Fibroblast of lung (primary cell): Measurements from ENCODE around the gene TGM4. TPM values are rescaled to one million over a fixed set of nuclear protein-coding genes. Genes with fewer than 3 reads are reported as not detected.
A peak's percentile ranks its signal among the peaks of the same experiment; 100 is the strongest.
"Not testable (repeated sequence)": the region's sequence is repeated elsewhere in the genome, so short reads cannot be mapped to it uniquely, and the experiment has no call there.

Experiments used
- DNase-seq, 2 donors: peaks; one replicate each; pipeline versions ENCODE4 v3.0.0 to v3.0.0-alpha.2; 2010; ENCODE audit warnings: low read depth in 2 of 2
- H2AFZ ChIP-seq: 2 replicates; pipeline ENCODE4 v1.5.1; 2012; ENCODE audit warnings: low read length, control low read depth, inconsistent platforms
- H3K27ac ChIP-seq: 2 replicates; pipeline ENCODE4 v1.5.1; 2011; ENCODE audit warnings: low read length, control low read depth; ENCODE audit not compliant: insufficient read depth
- H3K27me3 ChIP-seq: 2 replicates; pipeline ENCODE4 v1.5.1; 2011; ENCODE audit warnings: mild to moderate bottlenecking, low read length; ENCODE audit not compliant: control insufficient read depth, insufficient read depth
- H3K36me3 ChIP-seq: 2 replicates; pipeline ENCODE4 v1.5.1; 2011; ENCODE audit warnings: low read length; ENCODE audit not compliant: control insufficient read depth, insufficient read depth
- H3K4me1 ChIP-seq: 2 replicates; pipeline ENCODE4 v1.5.1; 2011; ENCODE audit warnings: low read length; ENCODE audit not compliant: control insufficient read depth, insufficient read depth; ENCODE audit errors: extremely low read depth
- H3K4me2 ChIP-seq: 2 replicates; pipeline ENCODE4 v1.5.1; 2011; ENCODE audit warnings: low read length, control low read depth; ENCODE audit not compliant: insufficient read depth; ENCODE audit errors: extremely low read depth
- H3K4me3 ChIP-seq, 4 experiments: fragments of 200-600 bp in 1 of 4; sonication (generic) in 1 of 4; replicated peaks in 1 of 4; 2 replicates each; pipeline ENCODE4 v1.5.1; 2011 to 2016; ENCODE audit warnings: low read length in 4 of 4, low read depth in 3 of 4, mild to moderate bottlenecking in 3 of 4, control low read depth in 2 of 4, inconsistent platforms in 1 of 4, mixed read lengths in 1 of 4; ENCODE audit not compliant: insufficient read depth in 1 of 4; ENCODE audit errors: control extremely low read depth in 1 of 4
- H3K79me2 ChIP-seq: 2 replicates; pipeline ENCODE4 v1.5.1; 2012; ENCODE audit warnings: mild to moderate bottlenecking, low read length, inconsistent platforms; ENCODE audit not compliant: control insufficient read depth, insufficient read depth
- H3K9ac ChIP-seq: 2 replicates; pipeline ENCODE4 v1.5.1; 2011; ENCODE audit warnings: mild to moderate bottlenecking, low read length, control low read depth; ENCODE audit not compliant: insufficient read depth
- H3K9me3 ChIP-seq: 2 replicates; pipeline ENCODE4 v1.5.1; 2012; ENCODE audit warnings: low read depth, low read length; ENCODE audit not compliant: control insufficient read depth, insufficient read depth
- H4K20me1 ChIP-seq: 2 replicates; pipeline ENCODE4 v1.5.1; 2011; ENCODE audit warnings: low read length; ENCODE audit not compliant: control insufficient read depth, insufficient read depth; ENCODE audit errors: extremely low read depth
- EZH2 ChIP-seq: IDR thresholded peaks from 2 replicates; pipeline ENCODE4 v1.5.1; 2012; ENCODE audit warnings: low read length, control low read depth, mild to moderate bottlenecking; ENCODE audit errors: missing control alignments
- polyA plus RNA-seq, 2 donors: library from polyadenylated mRNA; depleted of rRNA in 1 of 2; stranded (reverse) in 1 of 2; unstranded in 1 of 2; fragments of >200 nt; gene quantifications; 2 replicates each; pipeline ENCODE4 v1.2.1, GENCODE V29; 2011 to 2012; ENCODE audit warnings: missing spikeins in 1 of 2
- total RNA-seq: library from RNA; depleted of rRNA; stranded (reverse); fragments of >200 nt; gene quantifications from 2 replicates; pipeline ENCODE4 v1.2.1, GENCODE V29; 2014
- TF ChIP-seq, protein P1 (sequence below), 2 donors: IDR thresholded peaks in 1 of 2; conservative IDR thresholded peaks in 1 of 2; 1 replicate in 1 of 2; 2 replicates in 1 of 2; pipeline ENCODE4 v1.5.1; 2011 to 2012; ENCODE audit warnings: low read length in 2 of 2, control low read depth in 1 of 2, inconsistent platforms in 1 of 2, low read depth in 1 of 2, mild to moderate bottlenecking in 1 of 2

TGM4 gene
- total and polyA plus RNA-seq, 2 donors (not counting 1 experiment from before 2014, with no cell fraction given) = not detected

DNA sequence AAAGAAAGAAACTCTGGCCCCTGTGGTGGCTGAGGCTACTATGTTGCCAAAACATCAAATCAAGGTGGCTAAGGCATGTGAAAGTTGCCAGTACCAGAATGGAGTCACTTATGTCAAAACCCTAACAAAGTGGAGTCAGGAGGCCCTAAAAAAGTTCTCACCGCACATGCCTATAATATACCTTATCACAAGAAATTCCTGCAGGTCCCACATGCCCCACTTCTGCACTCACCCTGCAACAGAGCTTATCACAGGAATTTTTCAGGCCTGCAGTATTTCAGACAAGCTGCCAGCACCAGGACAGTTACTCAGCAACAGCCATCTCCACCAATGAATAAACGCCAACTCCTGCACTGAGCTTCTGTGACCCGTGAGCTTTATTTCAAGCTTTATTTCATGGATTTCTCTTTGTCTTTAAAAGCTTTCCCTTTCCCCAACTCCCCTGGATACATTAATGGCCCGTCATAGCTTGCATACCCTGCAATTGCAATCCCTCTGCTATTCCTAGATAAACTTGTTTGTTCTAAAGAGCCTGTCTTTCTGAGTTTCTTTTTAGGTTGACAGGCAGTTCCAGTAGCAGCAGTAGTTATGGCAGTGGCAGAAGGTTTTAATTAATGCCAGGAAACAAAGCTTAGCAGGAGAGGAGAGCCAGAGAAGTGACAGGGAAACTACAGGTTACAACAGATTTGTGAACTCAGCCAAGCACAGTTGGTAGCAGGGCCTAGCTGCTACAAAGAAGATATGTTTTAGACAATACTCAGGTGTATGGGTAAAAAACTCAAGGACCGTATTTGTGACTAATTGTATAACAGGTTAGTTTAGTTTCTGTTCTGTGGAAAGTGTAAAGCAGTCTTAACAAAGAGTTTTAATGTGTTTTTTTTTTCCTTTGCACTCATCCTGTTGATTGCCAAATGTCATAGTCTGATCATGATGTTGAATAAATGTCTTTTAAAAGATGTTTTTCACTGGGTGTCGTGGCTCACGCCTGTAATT, 28.6 kb upstream of the TGM4 start:
- TF ChIP-seq, protein P1, sequence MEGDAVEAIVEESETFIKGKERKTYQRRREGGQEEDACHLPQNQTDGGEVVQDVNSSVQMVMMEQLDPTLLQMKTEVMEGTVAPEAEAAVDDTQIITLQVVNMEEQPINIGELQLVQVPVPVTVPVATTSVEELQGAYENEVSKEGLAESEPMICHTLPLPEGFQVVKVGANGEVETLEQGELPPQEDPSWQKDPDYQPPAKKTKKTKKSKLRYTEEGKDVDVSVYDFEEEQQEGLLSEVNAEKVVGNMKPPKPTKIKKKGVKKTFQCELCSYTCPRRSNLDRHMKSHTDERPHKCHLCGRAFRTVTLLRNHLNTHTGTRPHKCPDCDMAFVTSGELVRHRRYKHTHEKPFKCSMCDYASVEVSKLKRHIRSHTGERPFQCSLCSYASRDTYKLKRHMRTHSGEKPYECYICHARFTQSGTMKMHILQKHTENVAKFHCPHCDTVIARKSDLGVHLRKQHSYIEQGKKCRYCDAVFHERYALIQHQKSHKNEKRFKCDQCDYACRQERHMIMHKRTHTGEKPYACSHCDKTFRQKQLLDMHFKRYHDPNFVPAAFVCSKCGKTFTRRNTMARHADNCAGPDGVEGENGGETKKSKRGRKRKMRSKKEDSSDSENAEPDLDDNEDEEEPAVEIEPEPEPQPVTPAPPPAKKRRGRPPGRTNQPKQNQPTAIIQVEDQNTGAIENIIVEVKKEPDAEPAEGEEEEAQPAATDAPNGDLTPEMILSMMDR (conservative IDR thresholded peaks at IDR 0.05 in 1 of 2, IDR thresholded peaks at IDR 0.05 in 1 of 2; ENCODE audit: low read depth in 1 of 2, low read length in 2 of 2) = no peak
- Histone ChIP-seq H2AFZ (no peak overlapping the region), H3K36me3 (no peaks in the 10 kb centered on the region), H3K4me2 (no peak overlapping the region), H3K9ac (no peak overlapping the region), H3K9me3 (no peaks in the 10 kb centered on the region), H3K79me2 (no peaks in the 10 kb centered on the region), H4K20me1 (no peaks in the 10 kb centered on the region), H3K27ac (no peak overlapping the region), H3K27me3 (no peaks in the 10 kb centered on the region), H3K4me3 (no peak overlapping the region), H3K4me1 (no peaks in the 10 kb centered on the region)
- peak in 1 of 2 donors; percentile 88 for DNase-seq

DNA sequence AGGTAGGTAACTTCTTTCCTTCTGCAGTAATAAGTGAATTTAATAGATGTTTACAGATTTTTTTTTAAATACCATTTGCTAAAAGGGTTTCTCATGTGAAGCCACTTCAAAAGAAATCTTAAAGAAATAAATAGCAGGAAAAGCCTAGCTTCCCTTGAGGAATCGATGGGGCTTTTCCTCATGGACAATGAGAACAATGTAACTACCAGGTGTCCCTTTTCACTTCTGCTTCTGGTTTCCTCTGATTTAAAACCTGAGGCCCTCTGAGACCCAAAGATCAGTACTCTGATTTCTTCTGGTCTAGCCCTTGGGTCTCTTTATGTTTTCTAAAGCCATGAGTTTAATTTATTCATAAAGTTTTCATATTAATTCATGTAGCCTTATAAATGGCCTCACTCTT, 25.8 kb upstream of the TGM4 start:
- Histone ChIP-seq H3K4me2 (no peak overlapping the region), H3K9me3 (no peaks in the 10 kb centered on the region), H3K36me3 (no peaks in the 10 kb centered on the region), H2AFZ (no peak overlapping the region), H3K4me3 (no peak overlapping the region), H3K4me1 (no peaks in the 10 kb centered on the region), H3K27ac (no peak overlapping the region), H4K20me1 (no peaks in the 10 kb centered on the region), H3K9ac (no peak overlapping the region), H3K79me2 (no peaks in the 10 kb centered on the region), H3K27me3 (no peaks in the 10 kb centered on the region)
- TF ChIP-seq EZH2 = no peak
- TF ChIP-seq, protein P1 (conservative IDR thresholded peaks at IDR 0.05 in 1 of 2, IDR thresholded peaks at IDR 0.05 in 1 of 2; ENCODE audit: low read depth in 1 of 2, low read length in 2 of 2) = no peak
- DNase-seq = no peak

DNA sequence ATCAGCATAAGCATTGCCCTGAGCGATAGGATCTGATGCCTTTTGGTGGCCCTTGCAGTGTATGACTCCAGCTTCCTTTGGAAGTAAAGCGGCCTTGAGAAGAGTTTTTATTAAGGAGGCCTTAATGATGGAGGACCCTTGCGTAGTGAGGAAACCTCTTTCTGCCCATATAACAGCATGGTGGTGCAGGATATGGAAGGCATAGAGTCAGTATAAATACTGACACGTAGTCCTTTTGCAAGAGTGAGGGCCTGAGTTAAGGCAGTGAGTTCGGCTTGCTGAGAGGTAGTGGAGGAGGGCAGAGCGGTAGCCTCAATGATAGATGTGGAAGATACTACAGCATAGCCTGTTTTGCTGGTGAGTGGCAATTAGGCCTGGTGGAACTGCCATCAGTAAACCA, 17.7 kb upstream of the TGM4 start:
- not testable (repeated sequence) for H3K79me2 ChIP-seq, H3K4me1 ChIP-seq, H2AFZ ChIP-seq, H4K20me1 ChIP-seq, H3K27ac ChIP-seq, H3K4me3 ChIP-seq, DNase-seq, H3K36me3 ChIP-seq, H3K9me3 ChIP-seq, H3K27me3 ChIP-seq, H3K4me2 ChIP-seq, H3K9ac ChIP-seq
